ENCODE results near the gene ACY1.

DNA sequence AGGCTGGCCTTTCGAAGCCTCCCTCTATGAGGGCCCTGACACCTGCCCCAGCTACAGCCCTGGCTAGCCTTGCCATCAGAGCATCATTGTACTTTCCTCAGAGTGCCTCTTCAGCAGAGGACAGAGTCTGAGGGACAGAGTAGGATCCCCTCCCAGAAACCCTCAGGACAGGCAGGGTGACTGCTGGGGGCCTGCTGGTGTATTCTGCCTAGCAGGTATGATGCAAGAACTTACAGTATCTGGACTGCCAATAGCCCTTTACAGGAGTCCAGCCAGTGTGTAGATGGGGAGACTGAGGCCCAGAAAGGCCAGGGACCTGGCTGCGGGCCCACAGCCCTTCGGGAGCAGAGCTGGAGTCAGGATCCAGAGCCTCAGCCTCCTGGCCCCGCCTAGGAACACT is 54.0 kb downstream of the ACY1 start:
- TF ChIP-seq RFX5 (IDR thresholded peaks at IDR 0.05; ENCODE audit: low read depth, low read length) (no peak), ZNF776 (CRISPR knock-in tag; IDR thresholded peaks at IDR 0.05) (no peak), MEIS2 (CRISPR knock-in tag; IDR thresholded peaks at IDR 0.05) (no peak), YY1 (IDR thresholded peaks at IDR 0.05; ENCODE audit: insufficient read depth, insufficient replicate concordance, low read depth, low read length) (no peak), TBP (CRISPR knock-in tag; IDR thresholded peaks at IDR 0.05) (no peak), EP300 (IDR thresholded peaks at IDR 0.05; ENCODE audit: low read depth in 2 of 2, low read length in 2 of 2) (no peak), EP300 (CRISPR knock-in tag; IDR thresholded peaks at IDR 0.05; ENCODE audit: borderline replicate concordance) (no peak), PHF20 (CRISPR knock-in tag; IDR thresholded peaks at IDR 0.05) (no peak), SIN3A (IDR thresholded peaks at IDR 0.05; ENCODE audit: borderline replicate concordance, low read depth, low read length) (no peak), SMC3 (IDR thresholded peaks at IDR 0.05; ENCODE audit: low read length) (no peak), SP1 (IDR thresholded peaks at IDR 0.05) (no peak), SP1 (CRISPR knock-in tag; IDR thresholded peaks at IDR 0.05) (no peak), CREB1 (IDR thresholded peaks at IDR 0.05) (no peak), CREB1 (CRISPR knock-in tag; IDR thresholded peaks at IDR 0.05) (no peak), SATB2 (CRISPR knock-in tag; IDR thresholded peaks at IDR 0.05) (no peak), ATRX (CRISPR knock-in tag; IDR thresholded peaks at IDR 0.05; ENCODE audit: borderline replicate concordance) (no peak)

Measured in HepG2 (cell line).